Dendritic cell treated with granulocyte-macrophage colony-stimulating factor and Interleukin-4, amounts not matched to agents 40 ng/mL and 50 ng/mL, for 4 days (primary cell): ENCODE data around the gene FSIP2.
A peak's percentile ranks its signal among the peaks of the same experiment; 100 is the strongest.

ENCODE experiments used
- H3K27ac Mint-ChIP-seq: one replicate; pipeline ENCODE4 v1.8.0; 2022; ENCODE audit warnings: mild to moderate bottlenecking, mixed read lengths
- H3K27me3 Mint-ChIP-seq: one replicate; pipeline ENCODE4 v1.8.0; 2022; ENCODE audit warnings: mild to moderate bottlenecking, mixed read lengths
- H3K36me3 Mint-ChIP-seq: one replicate; pipeline ENCODE4 v1.8.0; 2022; ENCODE audit warnings: low read depth, mixed read lengths
- H3K4me1 Mint-ChIP-seq: one replicate; pipeline ENCODE4 v1.8.0; 2022; ENCODE audit warnings: low read depth, mixed read lengths
- H3K4me3 Mint-ChIP-seq: one replicate; pipeline ENCODE4 v1.8.0; 2022; ENCODE audit warnings: mild to moderate bottlenecking, moderate library complexity, mixed read lengths
- H3K9me3 Mint-ChIP-seq: one replicate; pipeline ENCODE4 v1.8.0; 2022; ENCODE audit warnings: mixed read lengths
- intact Hi-C: fragments of 100-400 bp; cut with micrococcal nuclease; formaldehyde crosslinking; loops from one replicate; pipeline ENCODE4 v1.15.0; 2022

The FSIP2 gene

GRCh38 chr2:185738679-185739472 is at the start of gene FSIP2:
TSS of gene FSIP2 (plus strand) at chr2:185738804. CDS start at chr2:185738895, 91 bp downstream.
- Mint-ChIP-seq H3K27me3 (peaks cover 13% of the 10 kb centered on the region), H3K4me3 (peak within 1 kb of the TSS; percentile 68), H3K4me1 (peaks cover 9% of the 10 kb centered on the region), H3K36me3 (no peaks in the 10 kb centered on the region), H3K27ac (no peak within 1 kb of the TSS), H3K9me3 (no peaks in the 10 kb centered on the region)
- intact Hi-C loops: no loop called here

- Mint-ChIP-seq H3K9me3 (peaks cover 47% of the 10 kb centered on the region), H3K4me1 (no peaks in the 10 kb centered on the region), H3K4me3 (no peak overlapping the region), H3K27ac (no peak overlapping the region), H3K27me3 (no peaks in the 10 kb centered on the region), H3K36me3 (no peaks in the 10 kb centered on the region)
- intact Hi-C loops: no loop called here
These were observed 48.6 kb upstream of the FSIP2 start for GRCh38 chr2:185689906-185690539.

GRCh38 chr2:185695711-185696235 is 42.8 kb upstream of the FSIP2 start:
- Mint-ChIP-seq H3K4me3 (no peak overlapping the region), H3K4me1 (no peaks in the 10 kb centered on the region), H3K27me3 (no peaks in the 10 kb centered on the region), H3K36me3 (no peaks in the 10 kb centered on the region), H3K9me3 (peaks cover 9% of the 10 kb centered on the region), H3K27ac (no peak overlapping the region)
- intact Hi-C loops: no loop called here

DNA sequence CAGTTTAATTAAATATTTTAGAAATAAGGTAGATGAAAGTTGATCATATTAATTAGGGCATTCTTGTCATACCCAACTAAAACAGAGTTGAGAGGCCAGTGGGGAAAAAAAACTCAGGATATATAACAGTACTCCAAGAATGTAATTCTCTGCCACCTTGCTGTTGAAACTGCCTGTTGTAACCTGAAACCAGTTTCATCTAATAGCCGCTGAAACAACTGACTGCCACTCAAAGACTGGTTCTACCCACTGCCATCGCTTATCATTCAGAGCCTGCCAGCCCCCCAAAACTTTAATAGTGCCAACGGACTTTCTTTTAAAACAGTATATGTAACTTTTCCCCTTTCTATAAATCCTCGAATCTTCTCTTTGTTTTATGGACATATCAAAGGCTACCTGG is 37.7 kb upstream of the FSIP2 start:
- Mint-ChIP-seq H3K4me3 (no peak overlapping the region), H3K27me3 (no peaks in the 10 kb centered on the region), H3K4me1 (no peaks in the 10 kb centered on the region), H3K27ac (no peak overlapping the region), H3K9me3 (peaks cover 19% of the 10 kb centered on the region), H3K36me3 (no peaks in the 10 kb centered on the region)
- intact Hi-C loops: no loop called here

DNA sequence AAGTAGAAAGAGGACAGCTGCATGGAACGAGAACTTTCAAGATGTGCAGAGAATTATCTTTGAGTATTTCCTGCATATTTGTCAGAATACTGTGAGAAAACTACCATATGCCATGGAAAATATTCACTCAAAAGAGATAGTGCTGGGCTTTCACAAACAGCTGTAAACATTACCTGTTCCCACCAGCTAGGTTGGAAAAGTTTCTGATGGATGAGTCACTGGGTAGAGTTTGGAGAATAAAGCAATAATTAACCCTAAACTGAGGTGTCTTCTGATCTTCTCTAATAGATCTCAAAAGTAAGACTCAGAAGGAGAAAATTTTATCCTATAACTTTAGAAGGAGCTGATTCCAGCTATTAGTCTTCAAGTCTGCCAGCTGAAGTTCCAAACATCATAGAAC is 3.9 kb upstream of the FSIP2 start:
- intact Hi-C loops: no loop called here
- Mint-ChIP-seq H3K4me1 (peaks cover 9% of the 10 kb centered on the region), H3K9me3 (no peaks in the 10 kb centered on the region), H3K27ac (no peak overlapping the region), H3K27me3 (peaks cover 10% of the 10 kb centered on the region), H3K4me3 (no peak overlapping the region), H3K36me3 (no peaks in the 10 kb centered on the region)

DNA sequence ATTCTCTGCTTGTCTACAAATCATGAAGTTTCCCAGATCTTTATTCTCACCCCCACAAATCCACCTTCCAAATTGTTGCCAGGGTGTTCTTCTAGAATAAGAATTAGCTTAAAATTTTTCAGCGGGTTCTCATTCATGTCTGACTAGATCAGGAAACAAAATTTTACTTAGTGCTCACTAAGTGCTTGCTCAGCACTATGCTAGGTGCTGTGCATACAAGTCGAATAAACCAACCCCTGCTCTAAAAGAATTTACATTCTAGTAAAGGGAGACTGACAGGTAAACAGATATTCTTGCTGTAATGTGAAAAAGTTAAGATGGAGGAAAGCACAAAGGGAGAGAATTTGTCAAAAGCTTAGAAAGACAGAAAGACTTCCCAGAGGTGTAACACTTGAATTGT is 2.4 kb upstream of the FSIP2 start:
- intact Hi-C loops: no loop called here
- Mint-ChIP-seq H3K4me1 (peaks cover 9% of the 10 kb centered on the region), H3K27ac (no peak overlapping the region)

DNA sequence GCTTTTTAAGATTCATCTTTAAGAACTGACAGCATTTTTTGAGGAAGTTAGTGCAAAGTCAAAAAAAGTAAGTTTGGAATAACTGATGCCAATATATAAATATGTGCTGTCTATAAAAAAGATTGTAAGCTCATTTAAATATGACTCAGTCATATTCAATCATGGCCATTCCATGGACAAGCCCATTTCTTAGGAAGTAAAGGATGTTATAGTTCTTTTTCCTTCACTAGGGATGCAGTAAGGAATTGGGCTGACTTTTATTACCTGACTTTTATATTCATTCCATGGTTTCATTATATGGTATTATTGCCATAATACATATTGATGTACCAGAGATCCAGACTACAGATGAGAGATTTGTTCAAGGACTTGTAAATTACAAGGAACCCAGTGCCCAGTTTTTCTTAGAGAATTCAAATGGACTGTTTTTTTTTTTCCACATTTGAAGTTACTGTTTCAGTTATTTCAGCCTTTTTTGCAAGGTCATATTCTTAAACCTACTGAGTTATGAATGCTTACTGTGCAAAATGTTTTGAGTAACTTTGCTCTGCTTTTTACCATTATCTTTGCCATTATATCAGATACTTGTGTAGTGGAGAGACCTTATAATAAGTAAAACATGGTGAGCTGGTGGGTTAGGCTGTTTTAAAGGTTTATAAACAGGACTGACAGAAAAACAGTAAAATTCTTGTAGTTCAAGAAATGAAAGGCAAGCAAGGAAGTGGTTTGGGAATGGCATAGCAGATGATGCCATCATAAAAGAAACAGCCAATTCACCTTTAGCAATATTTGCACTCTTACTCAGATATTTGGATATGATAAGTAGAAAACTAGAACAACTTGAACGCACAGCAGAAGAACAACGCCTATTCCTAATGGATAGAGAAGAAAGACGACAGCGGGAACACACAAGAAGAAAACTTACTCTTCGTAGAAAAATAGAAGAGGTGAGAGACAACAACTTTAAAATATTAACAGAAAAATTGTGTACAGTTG is 7.6 kb downstream of the FSIP2 start:
- Mint-ChIP-seq H3K27me3 (no peaks in the 10 kb centered on the region), H3K36me3 (no peaks in the 10 kb centered on the region)

More for the DNA sequence above, 2.4 kb upstream of the FSIP2 start:
- H3K9me3 Mint-ChIP-seq: no peaks in the 10 kb centered on the region
- H3K27me3 Mint-ChIP-seq: peaks cover 13% of the 10 kb centered on the region
- no peaks in the 10 kb centered on the region for H3K36me3 Mint-ChIP-seq
- no peak overlapping the region for H3K4me3 Mint-ChIP-seq

DNA sequence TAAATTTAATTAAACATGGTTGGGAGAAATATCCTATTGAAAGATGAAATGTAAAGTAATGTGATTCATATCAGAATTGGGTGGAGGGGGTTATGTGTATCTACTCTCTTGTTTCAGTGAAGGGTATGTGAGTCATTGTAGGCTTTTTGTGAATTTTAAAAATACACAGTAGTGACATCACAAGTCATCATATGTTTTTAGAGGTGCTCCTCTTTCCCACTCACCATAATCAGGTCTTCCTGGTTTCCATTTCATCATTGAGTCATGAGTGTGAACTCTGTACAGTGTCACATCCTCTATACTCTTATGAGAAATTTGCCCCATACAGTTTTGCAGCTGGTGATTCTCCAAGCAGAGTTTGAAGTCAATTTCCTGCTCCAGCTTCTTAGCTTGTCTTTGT is 18.8 kb downstream of the FSIP2 start:
- Mint-ChIP-seq H3K36me3 (no peaks in the 10 kb centered on the region), H3K9me3 (peaks cover 6% of the 10 kb centered on the region), H3K27ac (no peak overlapping the region), H3K4me1 (no peaks in the 10 kb centered on the region), H3K4me3 (no peak overlapping the region), H3K27me3 (no peaks in the 10 kb centered on the region)
- intact Hi-C loops: no loop called here

More for the DNA sequence above, 7.6 kb downstream of the FSIP2 start:
- intact Hi-C loops: no loop called here
- no peak overlapping the region for H3K4me3 Mint-ChIP-seq
- no peaks in the 10 kb centered on the region for H3K4me1 Mint-ChIP-seq
- H3K9me3 Mint-ChIP-seq: no peaks in the 10 kb centered on the region
- H3K27ac Mint-ChIP-seq: no peak overlapping the region

DNA sequence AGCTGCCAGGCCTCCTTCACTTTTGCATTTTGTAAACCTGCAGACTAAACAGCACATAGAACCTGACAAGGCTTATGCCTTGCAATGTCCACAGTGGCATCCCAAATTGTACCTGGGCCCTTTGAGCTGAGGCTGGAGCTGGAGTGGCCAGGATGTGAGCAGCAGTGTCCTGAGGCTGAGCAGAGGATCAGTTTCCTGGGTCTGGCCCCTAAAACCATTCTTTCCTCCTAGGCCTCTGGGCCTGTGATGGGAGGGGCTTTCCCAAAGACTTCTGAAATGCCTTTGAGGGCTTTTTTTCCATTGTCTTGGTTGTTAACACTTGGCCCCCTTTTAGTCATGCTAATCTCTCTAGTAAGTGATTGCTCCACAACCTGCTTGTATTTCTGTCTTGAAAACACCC is 32.8 kb downstream of the FSIP2 start:
- H3K27me3 Mint-ChIP-seq: no peaks in the 10 kb centered on the region
- H3K4me1 Mint-ChIP-seq: no peaks in the 10 kb centered on the region
- H3K36me3 Mint-ChIP-seq: no peaks in the 10 kb centered on the region
- H3K4me3 Mint-ChIP-seq: no peak overlapping the region
- peaks cover 56% of the 10 kb centered on the region for H3K9me3 Mint-ChIP-seq
- intact Hi-C loops: no loop called here
- no peak overlapping the region for H3K27ac Mint-ChIP-seq

GRCh38 chr2:185780890-185781289 is 42.3 kb downstream of the FSIP2 start:
- intact Hi-C loops: no loop called here
- Mint-ChIP-seq H3K4me1 (no peaks in the 10 kb centered on the region), H3K27me3 (no peaks in the 10 kb centered on the region), H3K27ac (no peak overlapping the region), H3K4me3 (no peak overlapping the region), H3K9me3 (no peaks in the 10 kb centered on the region), H3K36me3 (no peaks in the 10 kb centered on the region)

GRCh38 chr2:185782223-185782769 is 43.7 kb downstream of the FSIP2 start:
- intact Hi-C loops: no loop called here
- Mint-ChIP-seq H3K4me1 (no peaks in the 10 kb centered on the region), H3K27ac (no peak overlapping the region), H3K36me3 (no peaks in the 10 kb centered on the region), H3K27me3 (no peaks in the 10 kb centered on the region), H3K4me3 (no peak overlapping the region), H3K9me3 (no peaks in the 10 kb centered on the region)

- intact Hi-C loops: no loop called here
- H3K9me3 Mint-ChIP-seq: no peaks in the 10 kb centered on the region
These were observed 46.6 kb downstream of the FSIP2 start for GRCh38 chr2:185785156-185785555.

GRCh38 chr2:185785851-185786473 is 47.4 kb downstream of the FSIP2 start:
- Mint-ChIP-seq H3K9me3 (no peaks in the 10 kb centered on the region), H3K4me3 (no peak overlapping the region), H3K27ac (no peak overlapping the region), H3K4me1 (no peaks in the 10 kb centered on the region), H3K36me3 (no peaks in the 10 kb centered on the region), H3K27me3 (no peaks in the 10 kb centered on the region)
- intact Hi-C loops: no loop called here

More at GRCh38 chr2:185785156-185785555, 46.6 kb downstream of the FSIP2 start:
- H3K36me3 Mint-ChIP-seq: no peaks in the 10 kb centered on the region
- H3K27me3 Mint-ChIP-seq: no peaks in the 10 kb centered on the region
- no peak overlapping the region for H3K27ac Mint-ChIP-seq
- no peak overlapping the region for H3K4me3 Mint-ChIP-seq
- H3K4me1 Mint-ChIP-seq: no peaks in the 10 kb centered on the region
